HG02759 (cell line): ENCODE data around the gene NT5C1A.

Experiments
- ATAC-seq: cut with Tn5 transposase; IDR thresholded peaks from one replicate; pipeline ENCODE4 v1.9.1; 2021; ENCODE audit warnings: mild to moderate bottlenecking, moderate library complexity; ENCODE audit not compliant: unreplicated experiment

NT5C1A gene

GRCh38 chr1:39663559-39663958 lies 8.3 kb downstream of the NT5C1A start:
- no peak for ATAC-seq

- ATAC-seq: no peak
Measured at GRCh38 chr1:39662861-39663260, 9.0 kb downstream of the NT5C1A start.

- no peak for ATAC-seq
Measured at GRCh38 chr1:39659538-39659937, 12.4 kb downstream of the NT5C1A start.

GRCh38 chr1:39659110-39659509 lies 12.8 kb downstream of the NT5C1A start:
- no peak for ATAC-seq

GRCh38 chr1:39657923-39658485 lies 13.9 kb downstream of the NT5C1A start:
- peak; percentile 60 for ATAC-seq

GRCh38 chr1:39657402-39657801 lies 14.5 kb downstream of the NT5C1A start:
- ATAC-seq: no peak

GRCh38 chr1:39656391-39656790 lies 15.5 kb downstream of the NT5C1A start:
- ATAC-seq: no peak

GRCh38 chr1:39655578-39656268 lies 16.2 kb downstream of the NT5C1A start:
- ATAC-seq: no peak

- ATAC-seq: no peak
Measured at GRCh38 chr1:39654291-39654690, 17.6 kb downstream of the NT5C1A start.

- ATAC-seq: no peak
Measured at GRCh38 chr1:39653546-39654031, 18.3 kb downstream of the NT5C1A start.

- no peak for ATAC-seq
Measured at GRCh38 chr1:39652554-39652953, 19.4 kb downstream of the NT5C1A start.

- ATAC-seq: no peak
Measured at GRCh38 chr1:39652105-39652504, 19.8 kb downstream of the NT5C1A start.

GRCh38 chr1:39650431-39650830 lies 21.5 kb downstream of the NT5C1A start:
- ATAC-seq: no peak

GRCh38 chr1:39649636-39650185 lies 22.2 kb downstream of the NT5C1A start:
- no peak for ATAC-seq

GRCh38 chr1:39648496-39648895 lies 23.4 kb downstream of the NT5C1A start:
- ATAC-seq: no peak

- ATAC-seq: no peak
Measured at GRCh38 chr1:39647247-39647646, 24.7 kb downstream of the NT5C1A start.

GRCh38 chr1:39646232-39647081 lies 25.4 kb downstream of the NT5C1A start:
- no peak for ATAC-seq

- ATAC-seq: no peak
Measured at GRCh38 chr1:39645411-39646043, 26.4 kb downstream of the NT5C1A start.

GRCh38 chr1:39643705-39644104 lies 28.2 kb downstream of the NT5C1A start:
- ATAC-seq: no peak

GRCh38 chr1:39642796-39643195 lies 29.1 kb downstream of the NT5C1A start:
- no peak for ATAC-seq

- ATAC-seq: no peak
Measured at GRCh38 chr1:39640861-39641260, 31.0 kb downstream of the NT5C1A start.
